Subcutaneous adipose tissue (tissue), 4 donors: Measurements from ENCODE around the gene GABBR2. TPM values are rescaled to one million over a fixed set of nuclear protein-coding genes. Genes with fewer than 3 reads are reported as not detected.

Source experiments
- CTCF ChIP-seq: fragments of 450-650 bp; IDR thresholded peaks from one replicate; pipeline ENCODE4 v1.5.1; 2016; ENCODE audit warnings: low read depth, mild to moderate bottlenecking, control low read depth, antibody characterized with exemption, moderate library complexity
- total RNA-seq, 4 donors: library from RNA; depleted of rRNA; stranded (reverse); fragments of >200 nt; gene quantifications; one replicate each; pipeline ENCODE4 v1.1.0, GENCODE V29; 2016

The GABBR2 gene
- total RNA-seq, 4 donors from 2014 or later: not detected

- no peak for TF ChIP-seq CTCF
These were observed 317.3 kb downstream of the GABBR2 start for GRCh38 chr9:98391406-98391805.

GRCh38 chr9:98385751-98386150 is 323.0 kb downstream of the GABBR2 start:
- no peak for TF ChIP-seq CTCF

GRCh38 chr9:98383758-98384157 is 325.0 kb downstream of the GABBR2 start:
- TF ChIP-seq CTCF: no peak

GRCh38 chr9:98381311-98382103 is 327.2 kb downstream of the GABBR2 start:
- no peak for TF ChIP-seq CTCF

GRCh38 chr9:98380065-98380681 is 328.6 kb downstream of the GABBR2 start:
- TF ChIP-seq CTCF: no peak

- no peak for TF ChIP-seq CTCF
These were observed 329.2 kb downstream of the GABBR2 start for GRCh38 chr9:98379572-98379971.

GRCh38 chr9:98378794-98379193 is 329.9 kb downstream of the GABBR2 start:
- TF ChIP-seq CTCF: no peak
